A673 (cell line): ENCODE results near the gene SMCO3. TPM values are rescaled to one million over a fixed set of nuclear protein-coding genes. Genes with fewer than 3 reads are reported as not detected.
A peak's percentile ranks its signal among the peaks of the same experiment; 100 is the strongest.

Source experiments
- BruUV-seq: library from RNA; stranded (reverse); fragments of 400-500 nt; replicated peaks from 2 replicates; lab custom pipeline; 2021; lab: Mats Ljungman, UMichigan
- CTCF ChIA-PET: fragments of 300-600 bp; sonication (Branson Sonifier 250); formaldehyde crosslinking; loops from one replicate; lab custom pipeline; 2022; ENCODE audit warnings: antibody characterized with exemption; lab: Charles Lee
- POLR2A ChIA-PET: fragments of 300-600 bp; sonication (Branson Sonifier 250); formaldehyde crosslinking; loops from one replicate; lab custom pipeline; 2022; ENCODE audit warnings: antibody characterized with exemption; ENCODE audit not compliant: low non-redundant PET; lab: Charles Lee
- DNase-seq: peaks from one replicate; pipeline ENCODE4 v3.0.0-alpha.2; 2015; ENCODE audit warnings: low spot score
- H3K27ac ChIP-seq: fragments of 200-600 bp; sonication (generic); 2 replicates; pipeline ENCODE4 v1.5.1; 2016; ENCODE audit warnings: mixed run types, low read depth, mild to moderate bottlenecking, mixed read lengths, antibody characterized with exemption, low read length; ENCODE audit not compliant: poor library complexity, severe bottlenecking
- H3K27me3 ChIP-seq: fragments of 200-600 bp; sonication (generic); replicated peaks from 2 replicates; pipeline ENCODE4 v1.6.1; 2017; ENCODE audit warnings: mixed run types, low read depth, mild to moderate bottlenecking, mixed read lengths, antibody characterized with exemption, low read length; ENCODE audit not compliant: insufficient read depth, poor library complexity
- H3K36me3 ChIP-seq: fragments of 200-600 bp; sonication (generic); 2 replicates; pipeline ENCODE4 v1.6.1; 2016; ENCODE audit warnings: mixed run types, mild to moderate bottlenecking, mixed read lengths, antibody characterized with exemption, low read length; ENCODE audit not compliant: insufficient read depth, poor library complexity, severe bottlenecking
- H3K4me1 ChIP-seq: fragments of 200-600 bp; sonication (generic); 2 replicates; pipeline ENCODE4 v1.6.1; 2017; ENCODE audit warnings: mixed run types, mild to moderate bottlenecking, mixed read lengths, antibody characterized with exemption, low read length; ENCODE audit not compliant: insufficient read depth, poor library complexity, severe bottlenecking
- H3K4me3 ChIP-seq: fragments of 200-600 bp; sonication (generic); 2 replicates; pipeline ENCODE4 v1.5.1; 2016; ENCODE audit warnings: low read depth, mixed run types, mild to moderate bottlenecking, mixed read lengths, low read length; ENCODE audit not compliant: poor library complexity, severe bottlenecking
- H3K9me3 ChIP-seq: fragments of 200-600 bp; sonication (generic); 2 replicates; pipeline ENCODE4 v1.6.1; 2016; ENCODE audit warnings: mixed run types, low read depth, mild to moderate bottlenecking, mixed read lengths, antibody characterized with exemption, low read length; ENCODE audit not compliant: poor library complexity, severe bottlenecking
- CTCF ChIP-seq: fragments of 300-800, 200-600 bp; sonication (generic); conservative IDR thresholded peaks from 2 replicates; pipeline ENCODE4 v1.5.1; 2017; ENCODE audit warnings: low read depth, mild to moderate bottlenecking, antibody characterized with exemption, low read length, moderate library complexity, mixed read lengths
- EZH2 ChIP-seq: fragments of 200-600 bp; sonication (generic); IDR thresholded peaks from 2 replicates; pipeline ENCODE4 v1.6.1; 2017; ENCODE audit warnings: borderline replicate concordance, low read depth, mild to moderate bottlenecking, mixed read lengths, antibody characterized with exemption, low read length; ENCODE audit not compliant: poor library complexity, severe bottlenecking
- intact Hi-C: fragments of 100-400 bp; cut with micrococcal nuclease; formaldehyde crosslinking; loops from one replicate; pipeline ENCODE4 v1.10.0; 2022; ENCODE audit not compliant: unreplicated experiment
- total RNA-seq: library from RNA; stranded (reverse); gene quantifications from 2 replicates; pipeline ENCODE4 v1.2.3, GENCODE V29; 2021

SMCO3 gene
- total RNA-seq, 1 experiment from 2014 or later, result not detected

DNA sequence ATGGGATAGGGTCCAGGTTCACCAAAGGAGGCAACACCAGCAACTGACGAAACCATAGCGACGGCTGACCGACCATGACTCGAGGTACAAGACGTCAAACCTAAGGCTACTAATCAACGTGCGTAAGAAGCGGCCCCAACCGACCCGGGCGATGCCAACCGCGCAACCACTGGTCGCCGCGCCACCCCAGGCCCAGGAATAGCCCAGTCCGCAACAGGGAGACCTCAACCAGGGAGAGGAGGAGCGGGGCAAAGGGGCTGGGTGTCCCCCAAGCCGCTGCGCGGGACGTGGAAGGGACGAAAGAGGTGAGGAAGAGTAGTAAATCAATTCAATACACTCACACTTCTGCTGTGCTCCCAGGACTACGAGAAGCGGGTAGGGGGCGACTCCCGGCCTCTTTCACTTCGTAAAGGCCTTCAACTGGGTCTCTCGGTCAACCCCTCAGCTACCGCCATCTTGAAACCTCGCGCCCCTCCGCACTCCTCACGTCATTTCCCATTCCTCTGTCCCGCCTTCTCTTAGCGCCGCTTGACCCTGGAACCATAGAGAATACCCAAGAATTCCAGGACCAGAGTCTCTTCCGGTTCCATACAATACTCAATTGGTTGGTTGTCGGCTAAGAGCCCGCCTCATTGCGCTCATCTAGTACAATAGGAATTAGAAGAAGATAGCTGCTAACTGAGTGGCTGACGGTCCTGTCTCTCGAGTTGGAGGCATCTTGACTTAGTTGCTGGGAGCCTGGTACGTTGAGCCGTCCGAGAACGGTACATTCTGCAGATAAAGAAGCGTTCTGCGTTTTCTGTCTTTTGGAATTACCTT, 10.8 kb downstream of the SMCO3 start, which contains the start of the genes C12orf60 and WBP11:
TSS of gene C12orf60 (plus strand) at position 660 of the 819 bp plus-strand sequence. CDS start 19,266 bp downstream, outside the sequence.
TSS of gene WBP11 (minus strand) at position 468 of the 819 bp plus-strand sequence. CDS start 2,095 bp downstream, outside the sequence.
- peak within 1 kb of the TSS; percentile 92 for H3K27ac ChIP-seq
- POLR2A ChIA-PET, result interaction anchor here (0.6 to 0.7 kb wide), 2 partner anchors 54 to 1849 kb away, joined by 3 to 4 read pairs; no protein-coding TSS in a partner anchor
- no peaks in the 10 kb centered on the region for H3K9me3 ChIP-seq
- peaks cover 28% of the 10 kb centered on the region for H3K36me3 ChIP-seq
- peak within 1 kb of the TSS; percentile 79 for H3K4me3 ChIP-seq
- DNase-seq, result peak; percentile 99
- TF ChIP-seq EZH2 (no peak), CTCF (no peak)
- CTCF ChIA-PET, result no interaction called here
- BruUV-seq, result no TSS peak
- peaks cover 20% of the 10 kb centered on the region for H3K4me1 ChIP-seq
- H3K27me3 ChIP-seq, result no peaks in the 10 kb centered on the region
- intact Hi-C loops, result loop anchor here (1.0 kb wide), 1 partner anchor 32 kb away; a partner anchor contains a TSS

- Histone ChIP-seq H3K27me3 (no peaks in the 10 kb centered on the region), H3K27ac (peak overlapping the region; percentile 92), H3K4me1 (peaks cover 22% of the 10 kb centered on the region), H3K36me3 (peaks cover 34% of the 10 kb centered on the region), H3K4me3 (peak overlapping the region; percentile 79), H3K9me3 (no peaks in the 10 kb centered on the region)
- no peak for DNase-seq
- ChIA-PET POLR2A (interaction anchor here (0.6 to 0.7 kb wide), 2 partner anchors 54 to 1848 kb away, joined by 3 to 4 read pairs; no protein-coding TSS in a partner anchor), CTCF (no interaction called here)
- intact Hi-C loops, result loop anchor here (1.0 kb wide), 1 partner anchor 31 kb away; a partner anchor contains a TSS
- no TSS peak for BruUV-seq
- TF ChIP-seq CTCF, result no peak
- no peak for TF ChIP-seq EZH2
Observed at GRCh38 chr12:14802721-14803010, 11.3 kb downstream of the SMCO3 start.

DNA sequence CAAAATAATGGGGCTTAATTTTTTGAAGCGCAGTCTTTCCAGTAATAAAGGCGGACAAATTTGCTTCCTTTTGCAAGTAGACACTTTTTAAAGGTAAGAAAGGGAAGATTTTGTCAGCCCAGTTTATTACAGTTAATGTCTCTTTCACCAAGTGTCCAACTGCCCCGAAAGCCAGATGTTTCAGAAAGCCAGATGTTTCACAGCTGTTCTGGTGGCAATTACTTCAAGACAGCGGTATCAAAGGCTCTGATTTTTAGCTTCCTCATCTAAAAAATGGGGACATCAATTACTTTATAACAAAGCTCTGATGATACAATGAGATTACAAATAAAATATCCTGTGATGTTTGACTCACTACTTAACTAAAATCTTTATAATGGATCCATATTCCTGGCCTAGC, 11.7 kb downstream of the SMCO3 start:
- CTCF ChIA-PET, result no interaction called here
- peaks cover 22% of the 10 kb centered on the region for H3K4me1 ChIP-seq
- H3K27ac ChIP-seq, result peak overlapping the region; percentile 92
- no peaks in the 10 kb centered on the region for H3K27me3 ChIP-seq
- H3K4me3 ChIP-seq, result peak overlapping the region; percentile 79
- H3K9me3 ChIP-seq, result no peaks in the 10 kb centered on the region
- TF ChIP-seq EZH2, result no peak
- no peak for DNase-seq
- peaks cover 38% of the 10 kb centered on the region for H3K36me3 ChIP-seq
- intact Hi-C loops, result no loop called here
- POLR2A ChIA-PET, result interaction anchor here (0.6 to 0.7 kb wide), 2 partner anchors 53 to 1848 kb away, joined by 3 to 4 read pairs; no protein-coding TSS in a partner anchor
- BruUV-seq, result TSS peak; percentile 48
